G401.6 (cell line): Measurements from ENCODE around the gene ARMC7.
"Not testable (repeated sequence)": the region's sequence is repeated elsewhere in the genome, so short reads cannot be mapped to it uniquely, and the experiment has no call there.

Source experiments
- FAIRE-seq: peaks from 2 replicates; lab custom pipeline; 2012; peaks lifted over from hg19 to GRCh38; lab: Jason Lieb, UNC

The ARMC7 gene

DNA sequence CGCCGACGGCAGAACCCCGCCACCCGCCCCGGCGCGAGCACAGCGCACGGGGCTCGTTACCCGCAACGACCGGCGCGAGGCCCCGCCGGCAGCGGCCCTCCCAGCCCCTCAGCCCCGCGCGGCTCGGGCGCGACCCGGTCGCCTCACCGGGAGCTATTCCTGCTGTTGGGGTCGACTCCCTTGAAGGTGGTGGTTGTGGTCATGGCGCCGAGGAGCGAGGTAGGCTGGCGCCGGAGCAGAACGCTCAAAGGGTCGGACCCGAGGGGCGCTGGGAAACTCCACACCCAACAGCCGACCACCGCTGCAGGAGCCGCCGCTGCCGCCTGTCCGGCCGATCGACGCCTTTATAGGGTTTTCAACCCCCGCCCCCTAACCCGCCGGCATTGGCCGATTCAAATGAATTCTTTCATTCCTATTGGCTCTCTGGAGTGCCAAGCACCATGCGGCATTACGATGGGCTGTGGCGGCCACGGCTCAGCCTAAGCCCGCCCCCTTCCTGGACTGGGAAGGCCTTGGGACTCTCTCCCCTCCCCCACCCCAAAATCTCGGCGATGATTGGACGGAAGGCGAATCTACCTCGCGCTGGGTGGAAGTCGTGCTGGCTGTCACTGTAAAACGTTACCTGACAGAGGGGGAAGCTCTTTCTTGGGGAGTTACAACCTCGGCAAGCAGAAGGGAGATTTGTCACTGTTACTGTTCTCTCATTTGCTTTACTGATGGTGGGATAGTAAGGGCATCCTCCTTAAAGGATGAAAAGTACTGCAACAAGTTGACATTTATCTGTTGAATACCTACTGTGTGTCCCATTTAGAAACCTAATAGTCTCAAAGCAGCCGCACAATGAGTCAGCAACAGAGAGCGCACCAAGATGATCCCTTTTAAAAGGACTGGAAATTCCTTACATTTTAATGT, 44.7 kb downstream of the ARMC7 start, which contains the start of gene JPT1:
Gene JPT1, minus strand, starts transcription at position 318 of the 912 bp plus-strand sequence. Its CDS starts 115 bp downstream, at position 203.
- peak; percentile 97 for FAIRE-seq

DNA sequence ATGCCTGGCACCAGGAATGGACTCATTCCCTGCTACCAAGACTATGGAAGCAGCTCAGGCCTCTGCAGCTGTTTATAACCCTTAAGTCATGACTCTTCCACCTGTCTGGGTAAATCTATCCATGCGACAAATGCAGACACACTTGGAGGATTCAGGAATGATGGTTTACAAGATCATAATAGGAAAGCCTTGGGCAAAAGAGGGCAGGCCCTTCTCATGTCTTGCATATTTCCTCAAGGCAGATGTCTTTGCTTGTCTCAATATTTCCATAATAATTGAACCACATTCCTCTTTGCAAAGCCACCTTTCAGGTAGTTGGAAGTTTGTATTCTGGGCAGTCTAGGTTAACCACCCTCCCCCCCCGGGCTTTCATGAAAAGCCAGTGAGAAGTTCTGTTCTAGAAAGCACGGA, 45.4 kb downstream of the ARMC7 start:
- FAIRE-seq = no peak

DNA sequence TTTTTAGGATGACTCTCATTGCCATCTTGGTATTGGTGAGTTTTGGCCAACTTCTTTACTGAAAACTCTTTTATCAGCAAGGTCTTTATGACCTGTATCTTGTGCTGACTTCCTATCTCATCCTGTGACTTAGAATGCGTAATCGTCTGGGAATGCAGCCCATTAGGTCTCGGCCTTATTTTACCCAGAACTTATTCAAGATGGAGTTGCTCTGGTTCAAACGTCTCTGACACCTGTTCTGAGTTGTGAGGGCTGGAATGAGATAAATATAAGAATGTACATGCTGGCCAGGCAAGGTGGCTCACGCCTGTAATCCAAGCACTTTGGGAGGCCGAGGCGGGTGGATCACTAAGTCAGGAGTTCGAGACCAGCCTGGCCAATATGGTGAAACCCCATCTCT, 48.7 kb downstream of the ARMC7 start:
- FAIRE-seq = not testable (repeated sequence)

DNA sequence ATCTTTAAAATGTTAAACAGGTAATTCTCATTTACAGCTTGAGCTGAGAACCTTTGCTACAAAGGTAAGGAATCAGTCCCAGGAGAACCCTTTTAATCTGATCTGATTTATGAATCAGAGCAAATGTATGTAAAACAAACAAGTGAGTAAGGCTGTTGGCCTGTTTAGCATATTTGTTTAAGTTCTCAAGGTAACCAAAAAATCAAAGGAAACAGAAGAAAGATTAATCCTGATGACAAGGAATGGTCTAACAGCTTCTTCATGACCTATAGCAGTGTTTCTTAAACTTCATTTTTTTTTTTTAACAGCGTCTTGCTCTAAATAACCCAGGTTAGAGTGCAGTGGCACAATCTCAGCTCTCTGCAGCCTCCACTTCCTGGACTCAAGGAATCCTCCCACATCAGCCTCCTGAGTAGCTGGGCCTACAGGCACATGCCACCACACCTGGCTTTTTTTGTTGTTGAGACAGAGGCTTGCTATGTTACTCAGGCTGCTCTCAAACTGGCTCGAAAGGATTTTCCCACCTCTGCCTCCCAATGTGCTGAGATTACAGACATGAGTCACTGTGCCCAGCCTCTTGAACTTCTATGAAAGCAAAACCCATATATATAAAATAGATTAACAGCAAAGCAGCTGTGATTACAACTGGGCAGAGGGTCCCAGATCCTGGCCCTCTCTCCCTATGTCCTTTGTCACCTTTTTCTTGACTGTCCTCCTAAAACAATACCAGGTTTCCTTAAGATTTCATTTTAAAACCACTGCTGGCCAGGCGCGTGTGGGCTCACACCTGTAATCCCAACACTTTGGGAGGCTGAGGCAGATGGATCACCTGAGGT, 49.6 kb downstream of the ARMC7 start:
- no peak for FAIRE-seq

DNA sequence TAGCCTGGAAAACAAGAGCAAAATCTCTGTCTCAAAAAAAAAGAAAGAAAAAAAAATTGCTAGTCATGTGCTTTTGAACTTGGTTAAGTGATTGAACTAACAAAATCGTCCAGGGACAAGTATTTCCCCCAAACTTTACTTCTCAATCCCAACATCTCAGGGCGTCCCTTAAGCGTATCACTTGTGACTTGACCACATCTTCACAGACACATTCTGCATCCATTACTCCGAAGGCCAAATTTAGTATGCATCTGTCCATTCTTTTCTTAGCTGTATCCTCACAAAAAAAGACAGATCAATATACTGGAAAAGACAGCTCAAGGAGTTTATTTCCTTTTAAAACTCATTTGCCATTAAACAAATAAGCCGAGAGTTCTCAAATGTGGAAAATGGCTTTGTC, 50.4 kb downstream of the ARMC7 start:
- no peak for FAIRE-seq

DNA sequence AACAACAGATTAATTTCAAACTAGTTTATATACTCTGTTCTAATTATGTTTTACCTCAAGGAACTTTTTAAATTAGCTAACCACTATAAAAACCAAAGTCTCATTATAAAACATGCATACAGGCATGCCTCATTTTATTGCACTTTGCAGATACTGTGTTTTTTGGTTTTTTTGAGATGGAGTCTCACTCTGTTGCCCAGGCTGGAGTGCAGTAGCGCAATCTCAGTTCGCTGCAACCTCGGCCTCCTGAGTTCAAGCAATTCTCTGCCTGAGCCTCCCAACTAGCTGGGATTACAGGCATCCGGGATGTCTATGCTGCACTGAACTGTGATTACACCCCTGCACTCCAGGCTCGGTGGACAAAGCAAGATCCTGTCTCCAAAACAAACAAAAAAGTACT, 53.3 kb downstream of the ARMC7 start:
- no peak for FAIRE-seq

DNA sequence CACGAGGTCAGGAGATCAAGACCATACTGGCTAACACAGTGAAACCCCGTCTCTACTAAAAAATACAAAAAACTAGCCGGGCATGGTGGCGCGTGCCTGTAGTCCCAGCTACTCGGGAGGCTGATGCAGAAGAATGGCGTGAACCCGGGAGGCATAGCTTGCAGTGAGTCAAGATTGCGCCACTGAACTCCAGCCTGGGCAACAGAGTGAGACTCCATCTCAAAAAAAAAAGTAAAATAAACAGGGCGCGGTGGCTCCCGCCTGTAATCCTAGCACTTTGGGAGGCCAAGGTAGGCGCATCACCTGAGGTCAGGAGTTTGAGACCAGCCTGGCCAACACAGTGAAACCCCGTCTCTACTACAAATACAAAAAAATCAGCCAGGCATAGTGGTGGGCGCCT, 54.8 kb downstream of the ARMC7 start:
- FAIRE-seq = not testable (repeated sequence)

DNA sequence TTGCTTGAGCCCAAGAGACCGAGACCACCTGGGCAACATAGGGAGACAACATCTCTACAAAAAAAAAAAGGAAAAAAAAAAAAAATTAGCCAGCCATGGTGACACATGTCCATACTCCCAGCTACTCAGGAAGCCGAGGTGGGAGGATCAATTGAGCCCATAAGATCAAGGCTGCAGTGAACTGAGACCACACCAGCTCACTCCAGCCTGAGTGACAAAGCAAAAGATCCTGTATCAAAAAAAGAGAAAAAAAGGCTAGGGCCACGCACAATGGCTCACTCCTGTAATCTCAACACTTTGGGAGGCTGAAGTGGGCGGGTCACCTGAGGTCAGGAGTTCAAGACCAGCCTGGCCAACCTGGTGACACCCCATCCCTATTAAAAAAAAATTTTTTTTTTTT, 59.2 kb downstream of the ARMC7 start:
- no peak for FAIRE-seq

DNA sequence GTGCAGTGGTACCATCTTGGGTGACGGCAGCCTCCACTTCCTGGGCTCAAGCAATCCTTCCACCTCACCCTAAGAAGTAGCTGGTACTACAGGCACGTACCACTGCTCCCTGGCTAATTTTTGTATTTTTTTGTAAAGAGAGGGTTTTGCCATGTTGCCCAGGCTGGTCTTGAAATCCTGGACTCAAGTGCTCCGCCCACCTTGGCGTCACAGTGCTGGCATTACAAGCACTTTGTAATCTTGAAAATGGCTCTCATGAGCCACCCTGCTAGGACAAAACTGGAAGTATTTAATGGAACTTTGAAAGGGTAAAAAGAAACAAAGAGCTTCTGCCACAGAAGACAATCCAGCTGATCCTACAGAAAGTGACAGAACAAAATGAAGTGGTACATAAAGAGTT, 63.8 kb downstream of the ARMC7 start:
- FAIRE-seq = no peak

DNA sequence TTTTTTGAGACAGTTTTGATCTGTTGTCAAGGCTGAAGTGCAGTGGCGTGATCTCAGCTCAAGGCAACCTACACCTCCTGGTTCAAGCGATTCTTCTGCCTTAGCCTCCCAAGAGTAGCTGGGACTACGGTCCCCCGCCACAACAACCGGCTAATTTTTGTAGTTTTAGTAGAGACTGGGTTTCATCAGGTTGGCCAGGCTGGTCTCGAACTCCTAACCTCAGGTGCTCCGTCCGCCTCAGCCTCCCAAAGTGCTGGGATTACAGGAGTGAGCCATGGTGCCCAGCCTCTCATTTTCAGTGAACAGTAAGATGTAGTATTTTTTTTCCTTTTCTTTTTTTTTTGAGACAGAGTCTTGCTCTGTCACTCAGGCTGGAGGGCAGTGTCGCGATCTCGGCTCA, 65.2 kb downstream of the ARMC7 start:
- no peak for FAIRE-seq

DNA sequence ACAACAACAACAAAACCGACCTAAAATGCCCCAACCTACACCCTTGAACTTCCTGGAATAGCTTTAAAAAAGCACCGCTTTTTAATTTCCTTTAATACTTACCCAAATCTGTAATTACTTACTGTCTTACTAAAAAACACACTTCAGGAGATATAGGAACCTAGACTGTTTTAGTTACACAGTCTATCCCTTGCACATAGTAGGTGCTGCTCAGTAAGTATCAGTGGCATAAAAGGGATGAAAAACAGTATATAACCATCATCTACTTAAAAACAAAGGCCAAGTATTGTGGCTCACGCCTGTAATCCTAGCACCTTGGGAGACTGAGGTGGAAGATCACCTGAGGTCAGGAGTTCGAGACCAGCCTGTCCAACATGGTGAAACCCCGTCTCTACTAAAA, 66.9 kb downstream of the ARMC7 start:
- FAIRE-seq = no peak

DNA sequence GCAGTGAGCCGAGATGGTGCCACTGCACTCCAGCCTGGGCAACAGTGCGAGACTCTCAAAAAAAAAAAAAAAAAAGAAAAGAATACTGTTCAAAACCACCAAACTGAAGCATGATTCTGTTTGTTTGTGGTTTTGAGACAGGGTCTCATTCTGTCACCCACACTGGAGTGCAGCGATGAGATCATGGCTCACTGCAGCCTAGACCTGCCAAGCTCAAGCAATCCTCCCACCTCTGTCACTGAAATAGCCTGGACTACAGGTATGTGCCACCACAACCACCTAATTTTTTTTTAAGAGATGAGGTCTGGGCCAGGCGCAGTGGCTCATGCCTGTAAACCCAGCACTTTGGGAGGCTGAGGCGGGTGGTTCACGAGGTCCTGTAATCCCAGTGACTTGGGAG, 68.7 kb downstream of the ARMC7 start:
- FAIRE-seq = no peak
